ENCODE data around the gene ERVW-1.

The ERVW-1 gene

DNA sequence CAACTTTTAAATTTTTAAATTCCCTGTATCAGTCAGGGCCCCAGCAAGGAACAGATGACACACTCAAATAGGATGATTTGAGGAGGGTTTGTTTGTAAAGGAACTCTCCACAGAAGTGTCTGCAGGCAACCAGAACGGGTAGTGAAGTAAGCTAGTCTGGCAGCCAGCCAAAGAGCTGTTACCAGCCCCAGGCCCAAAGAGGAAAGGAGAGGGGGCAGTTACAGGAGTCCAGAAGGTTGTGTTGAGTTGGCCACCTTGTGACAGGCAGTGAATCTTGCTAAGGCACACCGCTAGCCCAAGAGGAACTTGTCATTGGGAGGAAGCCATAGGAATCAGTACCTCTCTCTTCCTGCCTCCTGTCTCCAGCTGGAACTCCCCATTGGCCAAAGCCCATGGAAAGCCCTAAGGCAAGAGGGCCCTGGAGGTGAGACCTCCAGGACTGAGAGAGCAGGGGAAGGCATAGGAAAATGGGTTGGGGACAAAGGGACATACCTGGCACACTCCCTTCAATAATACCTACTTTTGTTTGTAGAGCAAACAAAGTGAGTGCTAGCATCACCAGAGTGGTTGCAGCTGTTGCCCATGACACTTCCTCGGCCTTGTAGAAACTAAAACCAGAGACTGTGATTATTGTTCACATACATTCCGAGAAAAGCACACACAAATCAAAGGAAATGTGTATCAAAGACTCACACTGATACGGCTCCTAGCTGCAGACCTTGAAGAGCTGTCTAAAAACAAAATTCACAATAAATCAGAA, 55.9 kb downstream of the ERVW-1 start:
- DNase-seq, result peak; percentile 67

Measured in NCI-H1092 (cell line).